ENCODE measurements around the gene NMS. TPM values are rescaled to one million over a fixed set of nuclear protein-coding genes. Genes with fewer than 3 reads are reported as not detected.

Gene NMS
- total RNA-seq, 1 experiment from 2014 or later, result not detected

DNA sequence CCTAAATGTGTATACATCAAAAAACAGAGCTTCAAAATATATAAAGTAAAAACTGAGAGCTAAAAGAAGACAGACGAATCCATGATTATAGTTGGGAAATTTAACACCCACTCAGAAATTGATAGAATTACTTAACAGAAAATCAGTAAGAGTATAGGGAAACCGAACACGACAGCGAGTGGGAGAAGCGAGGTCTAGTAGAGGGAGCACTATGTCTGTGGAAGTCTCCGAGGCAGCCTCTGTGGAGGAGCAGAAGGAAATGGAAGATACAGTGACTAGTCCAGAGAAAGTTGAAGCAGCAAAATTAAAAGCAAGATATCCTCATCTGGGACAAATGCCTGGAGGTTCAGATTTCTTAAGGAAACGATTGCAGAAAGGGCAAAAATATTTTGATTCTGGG is 38.8 kb downstream of the NMS start:
- Mint-ChIP-seq H3K36me3 (peaks cover 13% of the 10 kb centered on the region; the same call in 1 of the 2 replicates), H3K4me1 (no peaks in the 10 kb centered on the region), H3K9me3 (peaks cover 43% of the 10 kb centered on the region), H3K27me3 (ENCODE audit: low read depth) (peaks cover 5% of the 10 kb centered on the region; the same call in 1 of the 2 replicates), H3K27ac (no peak overlapping the region), H3K4me3 (no peak overlapping the region)
- ATAC-seq (no peak), DNase-seq (ENCODE audit: low spot score) (no peak)
- CTCF ChIA-PET, result no interaction called here
- POLR2A ChIA-PET, result no interaction called here
- TF ChIP-seq, protein P1, sequence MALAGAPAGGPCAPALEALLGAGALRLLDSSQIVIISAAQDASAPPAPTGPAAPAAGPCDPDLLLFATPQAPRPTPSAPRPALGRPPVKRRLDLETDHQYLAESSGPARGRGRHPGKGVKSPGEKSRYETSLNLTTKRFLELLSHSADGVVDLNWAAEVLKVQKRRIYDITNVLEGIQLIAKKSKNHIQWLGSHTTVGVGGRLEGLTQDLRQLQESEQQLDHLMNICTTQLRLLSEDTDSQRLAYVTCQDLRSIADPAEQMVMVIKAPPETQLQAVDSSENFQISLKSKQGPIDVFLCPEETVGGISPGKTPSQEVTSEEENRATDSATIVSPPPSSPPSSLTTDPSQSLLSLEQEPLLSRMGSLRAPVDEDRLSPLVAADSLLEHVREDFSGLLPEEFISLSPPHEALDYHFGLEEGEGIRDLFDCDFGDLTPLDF (CRISPR knock-in tag; IDR thresholded peaks at IDR 0.05), result no peak
- TF ChIP-seq NFYB (CRISPR knock-in tag; conservative IDR thresholded peaks at IDR 0.05; ENCODE audit: low read depth), result no peak
- TF ChIP-seq, protein P2, sequence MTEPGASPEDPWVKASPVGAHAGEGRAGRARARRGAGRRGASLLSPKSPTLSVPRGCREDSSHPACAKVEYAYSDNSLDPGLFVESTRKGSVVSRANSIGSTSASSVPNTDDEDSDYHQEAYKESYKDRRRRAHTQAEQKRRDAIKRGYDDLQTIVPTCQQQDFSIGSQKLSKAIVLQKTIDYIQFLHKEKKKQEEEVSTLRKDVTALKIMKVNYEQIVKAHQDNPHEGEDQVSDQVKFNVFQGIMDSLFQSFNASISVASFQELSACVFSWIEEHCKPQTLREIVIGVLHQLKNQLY (CRISPR knock-in tag; IDR thresholded peaks at IDR 0.05), result no peak
- no peak for TF ChIP-seq ZNF396 (CRISPR knock-in tag; IDR thresholded peaks at IDR 0.05; ENCODE audit: borderline replicate concordance)
- TF ChIP-seq ZNF219 (CRISPR knock-in tag; IDR thresholded peaks at IDR 0.05; ENCODE audit: borderline replicate concordance), result no peak
- TF ChIP-seq, protein P3, sequence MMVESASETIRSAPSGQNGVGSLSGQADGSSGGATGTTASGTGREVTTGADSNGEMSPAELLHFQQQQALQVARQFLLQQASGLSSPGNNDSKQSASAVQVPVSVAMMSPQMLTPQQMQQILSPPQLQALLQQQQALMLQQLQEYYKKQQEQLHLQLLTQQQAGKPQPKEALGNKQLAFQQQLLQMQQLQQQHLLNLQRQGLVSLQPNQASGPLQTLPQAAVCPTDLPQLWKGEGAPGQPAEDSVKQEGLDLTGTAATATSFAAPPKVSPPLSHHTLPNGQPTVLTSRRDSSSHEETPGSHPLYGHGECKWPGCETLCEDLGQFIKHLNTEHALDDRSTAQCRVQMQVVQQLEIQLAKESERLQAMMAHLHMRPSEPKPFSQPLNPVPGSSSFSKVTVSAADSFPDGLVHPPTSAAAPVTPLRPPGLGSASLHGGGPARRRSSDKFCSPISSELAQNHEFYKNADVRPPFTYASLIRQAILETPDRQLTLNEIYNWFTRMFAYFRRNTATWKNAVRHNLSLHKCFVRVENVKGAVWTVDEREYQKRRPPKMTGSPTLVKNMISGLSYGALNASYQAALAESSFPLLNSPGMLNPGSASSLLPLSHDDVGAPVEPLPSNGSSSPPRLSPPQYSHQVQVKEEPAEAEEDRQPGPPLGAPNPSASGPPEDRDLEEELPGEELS (CRISPR knock-in tag; IDR thresholded peaks at IDR 0.05), result no peak

DNA sequence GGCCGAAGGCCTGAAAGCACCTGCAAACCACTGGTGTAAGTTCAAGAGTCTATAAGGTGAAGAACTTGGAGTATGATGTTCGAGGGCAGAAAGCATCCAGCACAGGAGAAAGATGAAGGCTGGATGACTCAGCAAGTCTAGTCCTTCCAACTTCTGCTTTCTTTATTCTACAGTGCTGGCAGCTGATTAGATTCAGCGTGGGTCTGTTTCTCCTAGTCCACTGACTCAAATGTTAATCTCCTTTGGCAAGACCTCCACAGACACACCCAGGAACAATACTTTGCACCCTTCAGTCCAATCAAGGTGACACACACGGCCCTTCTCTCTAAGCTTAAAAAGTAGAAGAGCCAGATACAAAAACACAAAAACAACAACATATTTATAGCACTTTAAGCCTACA is 43.4 kb downstream of the NMS start:
- no peak for DNase-seq (ENCODE audit: low spot score)
- ChIA-PET CTCF (no interaction called here), POLR2A (no interaction called here)
- peaks cover 8% of the 10 kb centered on the region for H3K9me3 Mint-ChIP-seq
- H3K36me3 Mint-ChIP-seq, result no peaks in the 10 kb centered on the region
- ATAC-seq, result no peak
- H3K4me3 Mint-ChIP-seq, result no peak overlapping the region
- no peaks in the 10 kb centered on the region for H3K4me1 Mint-ChIP-seq
- no peak overlapping the region for H3K27ac Mint-ChIP-seq
- TF ChIP-seq SMAD3 (CRISPR knock-in tag; IDR thresholded peaks at IDR 0.05; ENCODE audit: borderline replicate concordance) (no peak), NR2C2 (CRISPR knock-in tag; IDR thresholded peaks at IDR 0.05) (no peak), ZNF121 (CRISPR knock-in tag; IDR thresholded peaks at IDR 0.05) (no peak), MAX (CRISPR knock-in tag; IDR thresholded peaks at IDR 0.05) (no peak), ZNF138 (CRISPR knock-in tag; conservative IDR thresholded peaks at IDR 0.05) (no peak)
- TF ChIP-seq, protein P4, sequence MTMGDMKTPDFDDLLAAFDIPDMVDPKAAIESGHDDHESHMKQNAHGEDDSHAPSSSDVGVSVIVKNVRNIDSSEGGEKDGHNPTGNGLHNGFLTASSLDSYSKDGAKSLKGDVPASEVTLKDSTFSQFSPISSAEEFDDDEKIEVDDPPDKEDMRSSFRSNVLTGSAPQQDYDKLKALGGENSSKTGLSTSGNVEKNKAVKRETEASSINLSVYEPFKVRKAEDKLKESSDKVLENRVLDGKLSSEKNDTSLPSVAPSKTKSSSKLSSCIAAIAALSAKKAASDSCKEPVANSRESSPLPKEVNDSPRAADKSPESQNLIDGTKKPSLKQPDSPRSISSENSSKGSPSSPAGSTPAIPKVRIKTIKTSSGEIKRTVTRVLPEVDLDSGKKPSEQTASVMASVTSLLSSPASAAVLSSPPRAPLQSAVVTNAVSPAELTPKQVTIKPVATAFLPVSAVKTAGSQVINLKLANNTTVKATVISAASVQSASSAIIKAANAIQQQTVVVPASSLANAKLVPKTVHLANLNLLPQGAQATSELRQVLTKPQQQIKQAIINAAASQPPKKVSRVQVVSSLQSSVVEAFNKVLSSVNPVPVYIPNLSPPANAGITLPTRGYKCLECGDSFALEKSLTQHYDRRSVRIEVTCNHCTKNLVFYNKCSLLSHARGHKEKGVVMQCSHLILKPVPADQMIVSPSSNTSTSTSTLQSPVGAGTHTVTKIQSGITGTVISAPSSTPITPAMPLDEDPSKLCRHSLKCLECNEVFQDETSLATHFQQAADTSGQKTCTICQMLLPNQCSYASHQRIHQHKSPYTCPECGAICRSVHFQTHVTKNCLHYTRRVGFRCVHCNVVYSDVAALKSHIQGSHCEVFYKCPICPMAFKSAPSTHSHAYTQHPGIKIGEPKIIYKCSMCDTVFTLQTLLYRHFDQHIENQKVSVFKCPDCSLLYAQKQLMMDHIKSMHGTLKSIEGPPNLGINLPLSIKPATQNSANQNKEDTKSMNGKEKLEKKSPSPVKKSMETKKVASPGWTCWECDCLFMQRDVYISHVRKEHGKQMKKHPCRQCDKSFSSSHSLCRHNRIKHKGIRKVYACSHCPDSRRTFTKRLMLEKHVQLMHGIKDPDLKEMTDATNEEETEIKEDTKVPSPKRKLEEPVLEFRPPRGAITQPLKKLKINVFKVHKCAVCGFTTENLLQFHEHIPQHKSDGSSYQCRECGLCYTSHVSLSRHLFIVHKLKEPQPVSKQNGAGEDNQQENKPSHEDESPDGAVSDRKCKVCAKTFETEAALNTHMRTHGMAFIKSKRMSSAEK (CRISPR knock-in tag; IDR thresholded peaks at IDR 0.05; ENCODE audit: borderline replicate concordance), result no peak
- H3K27me3 Mint-ChIP-seq (ENCODE audit: low read depth), result peaks cover 4% of the 10 kb centered on the region; the same call in 1 of the 2 replicates

- Mint-ChIP-seq H3K4me3 (no peak overlapping the region), H3K4me1 (no peaks in the 10 kb centered on the region), H3K9me3 (peaks cover 17% of the 10 kb centered on the region), H3K27ac (no peak overlapping the region), H3K36me3 (no peaks in the 10 kb centered on the region), H3K27me3 (ENCODE audit: low read depth) (peaks cover 2% of the 10 kb centered on the region; the same call in 1 of the 2 replicates)
- DNase-seq (ENCODE audit: low spot score) (no peak), ATAC-seq (no peak)
- ChIA-PET POLR2A (no interaction called here), CTCF (interaction anchor here (1.2 kb wide), 1 partner anchor 255 kb away, joined by 3 read pairs; no protein-coding TSS in a partner anchor)
- no peak for TF ChIP-seq MYBL2 (CRISPR knock-in tag; IDR thresholded peaks at IDR 0.05)
- no peak for TF ChIP-seq NFE2L1 (CRISPR knock-in tag; IDR thresholded peaks at IDR 0.05)
These were observed 47.3 kb downstream of the NMS start for GRCh38 chr2:100517556-100517955.

All from WTC11 (cell line).